HepG2 (cell line): ENCODE results near the gene TTC23.

Experiments
- DR1 ChIP-seq: sonication (generic); formaldehyde crosslinking; IDR thresholded peaks from 2 replicates; pipeline ENCODE4 v1.8.0; 2021; ENCODE audit warnings: mild to moderate bottlenecking, missing genetic modification reagents, inconsistent platforms
- EP300 ChIP-seq, 3 experiments: sonication (generic) in 1 of 3; formaldehyde crosslinking in 1 of 3; IDR thresholded peaks; 2 replicates each; pipeline versions ENCODE4 v1.5.1 to v1.6.1; 2011 to 2020; ENCODE audit warnings: low read depth in 2 of 3, low read length in 2 of 3, borderline replicate concordance in 1 of 3, improper control_type of control experiment in 1 of 3, mild to moderate bottlenecking in 1 of 3, missing genetic modification reagents in 1 of 3, moderate library complexity in 1 of 3
- HMG20A ChIP-seq: IDR thresholded peaks from 2 replicates; pipeline ENCODE4 v1.6.1; 2016; ENCODE audit warnings: borderline replicate concordance
- KLF6 ChIP-seq: IDR thresholded peaks from 2 replicates; pipeline ENCODE4 v1.8.0; 2016; ENCODE audit warnings: missing biosample characterization, missing genetic modification reagents
- ONECUT2 ChIP-seq: sonication (generic); formaldehyde crosslinking; IDR thresholded peaks from 2 replicates; pipeline ENCODE4 v1.4.0; 2020; ENCODE audit warnings: missing genetic modification reagents
- PHF8 ChIP-seq: sonication (generic); formaldehyde crosslinking; IDR thresholded peaks from 2 replicates; pipeline ENCODE4 v1.5.0; 2020; ENCODE audit warnings: missing genetic modification reagents
- RXRB ChIP-seq: IDR thresholded peaks from 2 replicates; pipeline ENCODE4 v1.6.1; 2016; ENCODE audit warnings: borderline replicate concordance, missing genetic modification reagents, missing compliant biosample characterization
- TCF12 ChIP-seq, 2 experiments: fragments of 450-650 bp in 1 of 2; sonication (generic) in 1 of 2; formaldehyde crosslinking in 1 of 2; IDR thresholded peaks; 2 replicates each; pipeline versions ENCODE4 v1.6.1 to v1.8.0; 2017 to 2022; ENCODE audit warnings: antibody characterized with exemption in 1 of 2, mild to moderate bottlenecking in 1 of 2, missing genetic modification reagents in 1 of 2, moderate library complexity in 1 of 2
- TOPORS ChIP-seq: sonication (generic); formaldehyde crosslinking; IDR thresholded peaks from 2 replicates; pipeline ENCODE4 v1.8.0; 2023; ENCODE audit warnings: mild to moderate bottlenecking, missing genetic modification reagents
- ZNF230 ChIP-seq: sonication (generic); formaldehyde crosslinking; IDR thresholded peaks from 2 replicates; pipeline ENCODE4 v1.4.0; 2020; ENCODE audit warnings: mild to moderate bottlenecking, missing genetic modification reagents
- ZNF329 ChIP-seq: sonication (generic); formaldehyde crosslinking; IDR thresholded peaks from 2 replicates; pipeline ENCODE4 v1.9.0; 2021; ENCODE audit warnings: low read depth, mild to moderate bottlenecking, missing genetic modification reagents
- ZNF512 ChIP-seq: sonication (generic); formaldehyde crosslinking; IDR thresholded peaks from 2 replicates; pipeline ENCODE4 v1.4.0; 2020; ENCODE audit warnings: mild to moderate bottlenecking, missing genetic modification reagents
- ZNF768 ChIP-seq: sonication (generic); formaldehyde crosslinking; IDR thresholded peaks from 2 replicates; pipeline ENCODE4 v1.4.0; 2020; ENCODE audit warnings: missing genetic modification reagents
- ZNF773 ChIP-seq: sonication (generic); formaldehyde crosslinking; IDR thresholded peaks from 2 replicates; pipeline ENCODE4 v1.4.0; 2020; ENCODE audit warnings: missing genetic modification reagents, borderline replicate concordance

GRCh38 chr15:99106417-99107220 is 142.8 kb downstream of the TTC23 start:
- no peak for TF ChIP-seq PHF8
- no peak for TF ChIP-seq RXRB
- TF ChIP-seq HMG20A (CRISPR knock-in tag) = no peak
- TF ChIP-seq TOPORS (CRISPR knock-in tag) = no peak
- no peak for TF ChIP-seq ONECUT2 (CRISPR knock-in tag)
- TF ChIP-seq ZNF773 (CRISPR knock-in tag) = no peak
- no peak for TF ChIP-seq ZNF512 (CRISPR knock-in tag)
- no peak for TF ChIP-seq DR1 (CRISPR knock-in tag)
- no peak for TF ChIP-seq ZNF230 (CRISPR knock-in tag)
- no peak for TF ChIP-seq ZNF329 (CRISPR knock-in tag)
- TF ChIP-seq KLF6 (CRISPR knock-in tag) = no peak
- no peak for TF ChIP-seq TCF12 (IDR thresholded peaks at IDR 0.05)
- no peak for TF ChIP-seq TCF12 (CRISPR knock-in tag; IDR thresholded peaks at IDR 0.05)
- TF ChIP-seq EP300 (IDR thresholded peaks at IDR 0.05; ENCODE audit: low read depth in 2 of 2, low read length in 2 of 2) = no peak
- TF ChIP-seq EP300 (CRISPR knock-in tag; IDR thresholded peaks at IDR 0.05; ENCODE audit: borderline replicate concordance) = no peak
- TF ChIP-seq ZNF768 (CRISPR knock-in tag) = no peak
